ENCODE results near the gene CPN2.

The CPN2 gene

DNA sequence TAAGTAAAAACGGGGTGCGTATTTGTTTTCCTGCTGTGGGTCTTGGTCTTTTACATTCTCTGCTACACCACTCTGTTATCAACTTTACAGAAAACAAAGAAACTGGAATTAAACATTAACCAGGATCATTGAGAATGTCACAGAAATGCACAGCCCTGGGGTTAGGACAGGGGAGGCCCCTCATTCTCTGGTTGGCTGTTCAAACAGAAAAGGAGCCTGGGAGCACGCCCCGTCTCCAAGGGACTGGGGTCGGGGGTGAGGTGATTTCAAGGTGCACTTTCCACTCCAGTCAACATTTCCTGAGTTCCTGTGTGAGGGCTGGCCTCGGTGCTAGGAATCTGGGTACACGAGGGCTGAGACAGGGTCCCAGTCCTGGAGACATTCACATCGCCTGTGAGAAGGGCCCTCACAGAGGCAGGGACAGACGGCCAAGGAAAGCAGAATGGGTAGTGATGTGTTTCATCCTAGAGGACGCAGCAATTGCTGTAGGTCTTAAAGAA is 30.3 kb downstream of the CPN2 start:
- no peak for ATAC-seq
- H3K4me3 Mint-ChIP-seq = no peak overlapping the region

DNA sequence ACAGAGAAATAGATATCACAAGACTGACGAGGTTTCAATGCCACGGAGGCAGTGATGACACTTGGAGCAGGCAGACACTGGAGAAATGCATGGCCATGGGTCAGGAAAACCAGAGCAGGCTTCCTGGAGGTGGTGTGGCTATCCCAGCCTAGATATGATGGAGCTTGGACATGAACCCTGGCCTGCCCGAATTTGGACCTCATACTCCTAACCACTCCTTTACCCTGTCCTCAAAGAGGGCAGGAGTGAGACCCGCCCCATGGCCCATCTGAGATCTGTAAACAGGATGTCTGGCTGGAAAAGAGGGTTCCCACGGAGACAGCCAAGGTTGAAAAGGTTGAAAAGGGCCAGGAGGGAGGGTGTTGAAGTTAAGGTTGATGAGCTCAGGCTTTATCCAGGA is 31.0 kb downstream of the CPN2 start:
- no peak for ATAC-seq
- peaks cover 9% of the 10 kb centered on the region for H3K36me3 Mint-ChIP-seq
- no peak overlapping the region for H3K27ac Mint-ChIP-seq
- peaks cover 27% of the 10 kb centered on the region for H3K27me3 Mint-ChIP-seq
- H3K4me3 Mint-ChIP-seq = no peak overlapping the region
- H3K4me1 Mint-ChIP-seq = peaks cover 3% of the 10 kb centered on the region
- H3K9me3 Mint-ChIP-seq = peaks cover 9% of the 10 kb centered on the region

More for the DNA sequence above, 30.3 kb downstream of the CPN2 start:
- Mint-ChIP-seq H3K4me1 (no peaks in the 10 kb centered on the region), H3K27ac (no peak overlapping the region), H3K9me3 (peaks cover 9% of the 10 kb centered on the region), H3K36me3 (peaks cover 9% of the 10 kb centered on the region), H3K27me3 (peaks cover 23% of the 10 kb centered on the region)

DNA sequence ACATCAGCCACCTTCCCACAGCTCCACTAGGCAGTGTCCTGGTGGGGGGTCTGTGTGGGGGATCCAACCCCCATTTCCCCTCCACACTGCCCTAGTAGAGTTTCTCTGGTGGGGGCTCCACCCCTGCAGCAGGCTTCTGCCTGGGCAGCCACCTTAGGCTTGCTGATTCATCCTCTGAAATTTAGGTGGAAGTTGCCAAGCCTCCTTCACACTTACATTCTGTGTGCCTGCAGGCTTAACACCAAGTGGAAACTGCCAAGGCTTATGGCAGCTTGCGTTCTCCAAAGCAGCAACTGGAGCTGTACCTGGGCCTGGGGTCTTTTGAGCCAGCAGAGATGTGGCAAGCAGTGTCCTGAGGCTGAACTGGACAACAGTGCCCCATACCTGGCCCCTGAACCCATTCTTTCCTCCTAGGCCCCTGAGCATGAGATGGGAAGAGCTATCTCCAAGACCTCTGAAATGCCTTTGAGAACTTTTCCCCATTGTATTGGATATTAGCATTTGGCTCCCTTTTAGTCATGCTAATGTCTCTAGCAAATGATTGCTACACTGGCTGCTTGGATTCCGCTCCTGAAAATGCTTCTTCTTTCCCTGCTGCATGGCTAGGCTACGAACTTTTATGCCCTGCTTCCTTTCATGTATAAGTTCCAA is 32.5 kb downstream of the CPN2 start:
- Mint-ChIP-seq H3K4me1 (peaks cover 7% of the 10 kb centered on the region), H3K27ac (no peak overlapping the region), H3K36me3 (peaks cover 9% of the 10 kb centered on the region), H3K9me3 (peaks cover 9% of the 10 kb centered on the region), H3K27me3 (peaks cover 42% of the 10 kb centered on the region), H3K4me3 (no peak overlapping the region)
- no peak for ATAC-seq

DNA sequence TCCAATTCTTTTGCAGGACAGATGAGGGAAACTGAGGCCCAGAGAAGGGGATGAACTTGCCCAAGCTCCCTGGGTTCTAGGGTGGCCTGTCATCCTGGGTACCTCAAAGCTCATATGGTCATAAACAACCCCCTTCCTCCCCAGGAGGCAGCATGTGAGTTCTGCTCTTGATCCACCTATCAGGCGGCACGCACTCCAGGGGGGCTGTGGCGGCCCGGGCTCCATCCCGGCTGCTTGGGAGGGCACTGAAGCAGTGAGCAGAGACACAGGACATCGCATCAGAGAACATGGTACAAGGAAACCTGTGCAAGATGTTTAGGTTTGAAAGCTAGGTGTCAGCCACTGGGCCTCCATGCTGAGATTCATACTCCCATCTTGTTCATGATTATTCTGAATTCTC is 34.2 kb downstream of the CPN2 start:
- Mint-ChIP-seq H3K36me3 (peaks cover 9% of the 10 kb centered on the region), H3K9me3 (peaks cover 9% of the 10 kb centered on the region), H3K27me3 (peaks cover 44% of the 10 kb centered on the region), H3K4me3 (no peak overlapping the region), H3K27ac (no peak overlapping the region), H3K4me1 (peaks cover 13% of the 10 kb centered on the region)
- ATAC-seq = no peak

DNA sequence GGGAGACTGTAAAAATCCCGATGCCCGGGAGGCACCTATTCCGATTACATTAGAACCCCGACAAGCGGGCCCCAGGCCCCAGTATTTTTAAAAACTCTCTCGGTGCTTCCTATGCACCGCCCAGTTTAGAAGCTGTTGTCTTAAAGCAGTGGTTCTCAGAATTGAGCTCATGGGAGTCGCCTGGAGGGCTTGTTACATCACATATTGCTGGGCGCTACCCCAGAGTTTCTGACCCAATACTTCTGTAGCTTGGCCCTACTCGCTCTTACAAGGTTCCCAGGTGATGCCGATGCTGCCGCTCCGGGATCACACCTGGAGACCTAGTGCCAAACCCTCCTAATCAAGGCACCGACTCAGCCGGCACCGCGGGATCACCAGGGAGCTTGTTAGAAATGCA is 35.2 kb downstream of the CPN2 start:
- peaks cover 13% of the 10 kb centered on the region for H3K4me1 Mint-ChIP-seq
- peak overlapping the region; percentile 49 for H3K4me3 Mint-ChIP-seq
- peaks cover 9% of the 10 kb centered on the region for H3K9me3 Mint-ChIP-seq
- H3K27me3 Mint-ChIP-seq = peaks cover 49% of the 10 kb centered on the region
- peaks cover 9% of the 10 kb centered on the region for H3K36me3 Mint-ChIP-seq
- peak; percentile 49 for ATAC-seq
- no peak overlapping the region for H3K27ac Mint-ChIP-seq

DNA sequence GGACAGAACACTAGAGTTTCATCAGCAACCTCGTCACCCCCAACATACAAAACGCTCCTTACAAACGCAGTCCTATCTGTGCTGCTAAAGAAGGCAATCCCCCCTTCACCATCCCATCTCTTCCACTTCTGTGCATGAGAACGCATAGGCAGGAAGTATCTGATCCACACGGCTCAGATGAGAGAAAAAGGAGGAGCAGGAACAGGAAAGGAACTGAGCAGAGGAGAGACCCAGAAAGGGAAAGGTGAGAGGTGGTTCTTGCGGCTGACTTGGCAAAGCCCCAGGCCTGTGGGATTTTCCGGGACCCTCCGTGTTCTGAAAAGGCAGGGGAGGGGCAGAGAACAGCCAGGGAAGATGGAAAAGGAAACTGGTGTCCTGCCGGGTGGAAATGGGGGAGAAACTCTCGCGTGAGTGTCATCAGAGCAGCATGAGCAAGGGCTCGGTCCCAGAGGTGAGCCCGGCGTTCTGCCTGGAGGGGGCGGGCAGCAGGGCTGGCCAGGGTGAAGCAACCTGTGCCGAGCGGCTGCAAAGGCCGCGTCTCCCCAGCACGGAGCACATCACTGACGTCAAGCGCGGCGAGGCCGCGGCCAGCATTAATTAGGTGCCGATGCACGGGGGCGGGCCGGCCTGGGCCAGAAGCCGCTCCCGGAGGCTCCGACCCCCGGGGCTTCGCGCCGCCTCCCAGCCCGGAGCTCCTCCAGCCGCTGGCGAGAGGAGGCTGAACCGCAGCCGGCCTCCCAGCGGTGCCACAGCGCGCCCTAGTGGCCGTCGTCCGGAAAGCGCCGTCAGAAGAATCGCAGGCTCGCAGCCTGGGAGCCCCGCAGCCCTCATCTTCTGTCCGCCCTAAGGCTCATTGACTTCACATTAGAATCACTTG is 35.8 kb downstream of the CPN2 start:
- peak; percentile 87 for ATAC-seq
- Mint-ChIP-seq H3K4me1 (peaks cover 13% of the 10 kb centered on the region), H3K27me3 (peaks cover 55% of the 10 kb centered on the region), H3K27ac (no peak overlapping the region), H3K9me3 (peaks cover 9% of the 10 kb centered on the region), H3K36me3 (peaks cover 9% of the 10 kb centered on the region), H3K4me3 (peak overlapping the region; percentile 68)

DNA sequence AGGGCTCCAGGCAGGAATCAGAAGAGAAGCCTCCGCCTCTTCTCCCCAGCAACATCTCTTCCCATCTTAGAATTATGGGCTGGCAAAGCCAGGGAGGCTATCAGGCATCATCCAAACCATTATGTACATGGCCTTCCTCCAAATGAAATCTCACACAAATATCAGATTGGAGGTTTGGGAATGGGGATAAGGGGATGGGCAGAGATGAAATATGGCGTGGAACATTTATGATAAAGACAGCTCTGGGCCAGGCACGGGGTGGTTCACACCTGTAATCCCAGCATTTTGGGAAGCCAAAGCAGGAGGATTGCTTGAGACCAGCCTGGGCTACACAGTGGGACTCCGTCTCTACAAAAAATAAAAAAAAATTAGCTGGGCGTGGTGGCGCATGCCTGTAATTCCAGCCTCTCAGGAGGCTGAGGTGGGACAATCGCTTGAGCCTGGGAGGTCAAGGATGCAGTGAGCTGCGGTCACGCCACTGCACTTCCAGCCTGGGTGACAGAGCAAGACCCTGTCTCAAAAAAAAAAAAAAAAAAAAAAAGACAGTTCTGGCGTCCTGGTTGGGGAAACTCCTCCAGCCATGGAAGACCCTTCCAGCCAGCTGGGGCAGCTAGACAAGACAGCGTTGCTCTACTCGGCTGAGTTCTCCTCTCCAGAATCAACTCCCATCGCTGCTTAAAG is 36.6 kb downstream of the CPN2 start:
- H3K4me1 Mint-ChIP-seq = peaks cover 13% of the 10 kb centered on the region
- peaks cover 8% of the 10 kb centered on the region for H3K36me3 Mint-ChIP-seq
- no peak overlapping the region for H3K4me3 Mint-ChIP-seq
- no peak overlapping the region for H3K27ac Mint-ChIP-seq
- no peak for ATAC-seq
- peaks cover 7% of the 10 kb centered on the region for H3K9me3 Mint-ChIP-seq
- H3K27me3 Mint-ChIP-seq = peaks cover 55% of the 10 kb centered on the region

DNA sequence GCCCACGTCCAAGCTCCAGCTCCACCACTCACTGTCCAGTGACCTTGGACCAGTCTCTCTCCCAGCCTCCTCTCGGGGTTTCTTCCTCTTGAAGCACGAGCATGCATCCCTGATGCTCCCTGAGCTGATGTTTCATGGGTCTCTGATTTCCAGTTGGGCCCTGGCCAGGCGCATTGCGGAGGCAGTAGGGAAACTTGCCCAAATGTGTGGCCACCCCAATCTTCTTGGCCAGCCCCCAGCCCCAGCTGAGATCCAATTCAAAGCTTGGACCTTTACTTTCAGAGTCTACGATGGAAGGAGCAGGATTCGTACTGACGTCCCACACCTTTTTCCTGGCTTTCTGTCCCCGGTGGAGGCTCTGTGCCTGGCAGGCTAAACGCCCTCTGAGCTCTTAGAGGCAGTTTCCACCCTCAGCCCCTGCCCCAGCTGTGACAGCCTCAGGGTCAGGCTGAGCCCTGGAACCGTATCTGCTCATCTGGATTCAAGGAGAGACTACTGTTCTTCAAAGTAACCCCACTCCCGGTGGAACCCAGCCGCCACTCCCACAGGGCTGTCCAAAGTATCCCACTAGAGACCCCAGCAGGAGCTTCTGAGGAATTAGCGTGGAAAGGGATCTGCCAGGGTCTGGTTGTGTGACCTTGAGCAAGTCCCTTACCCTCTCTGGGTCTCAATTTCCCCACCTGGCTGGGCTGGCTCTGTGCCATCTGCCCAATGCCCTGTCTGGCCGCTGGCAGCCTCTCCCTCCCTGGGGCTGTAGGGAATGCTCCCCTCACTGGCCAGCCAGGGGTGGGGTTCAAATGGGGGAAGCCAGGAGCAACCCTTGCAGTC is 37.4 kb downstream of the CPN2 start:
- H3K4me1 Mint-ChIP-seq = peaks cover 19% of the 10 kb centered on the region
- no peak for ATAC-seq
- peaks cover under 1% of the 10 kb centered on the region for H3K36me3 Mint-ChIP-seq
- H3K9me3 Mint-ChIP-seq = no peaks in the 10 kb centered on the region
- H3K27me3 Mint-ChIP-seq = peaks cover 55% of the 10 kb centered on the region
- H3K27ac Mint-ChIP-seq = no peak overlapping the region
- H3K4me3 Mint-ChIP-seq = no peak overlapping the region

DNA sequence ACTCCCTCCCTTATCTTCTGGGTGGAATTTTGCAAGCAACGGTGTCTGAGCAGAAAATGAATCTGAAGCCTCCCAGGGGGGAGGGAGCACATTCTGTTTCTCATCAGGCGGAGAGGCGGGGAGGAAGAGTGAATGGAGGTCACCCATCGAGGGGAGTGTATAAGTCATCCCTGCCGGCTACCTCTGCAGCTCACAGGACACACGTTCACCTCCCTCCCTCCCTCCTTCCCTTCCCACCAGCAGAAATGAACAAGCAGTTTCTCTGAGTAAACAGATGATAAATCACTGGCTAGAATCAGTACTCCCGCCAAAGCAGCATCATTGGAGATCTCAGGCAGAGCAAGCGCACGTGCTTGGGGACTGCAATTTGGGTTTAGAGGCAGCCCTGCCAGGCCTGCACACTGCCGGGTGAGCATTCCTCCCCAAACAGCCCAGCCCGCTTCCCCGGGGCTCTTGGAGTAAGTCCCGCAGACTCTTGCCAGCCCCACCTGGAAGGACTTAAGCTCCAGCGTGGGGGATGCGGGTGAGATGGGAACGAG is 38.3 kb downstream of the CPN2 start:
- Mint-ChIP-seq H3K4me1 (peaks cover 25% of the 10 kb centered on the region), H3K36me3 (no peaks in the 10 kb centered on the region), H3K27me3 (peaks cover 55% of the 10 kb centered on the region), H3K27ac (no peak overlapping the region), H3K9me3 (no peaks in the 10 kb centered on the region), H3K4me3 (no peak overlapping the region)
- no peak for ATAC-seq

DNA sequence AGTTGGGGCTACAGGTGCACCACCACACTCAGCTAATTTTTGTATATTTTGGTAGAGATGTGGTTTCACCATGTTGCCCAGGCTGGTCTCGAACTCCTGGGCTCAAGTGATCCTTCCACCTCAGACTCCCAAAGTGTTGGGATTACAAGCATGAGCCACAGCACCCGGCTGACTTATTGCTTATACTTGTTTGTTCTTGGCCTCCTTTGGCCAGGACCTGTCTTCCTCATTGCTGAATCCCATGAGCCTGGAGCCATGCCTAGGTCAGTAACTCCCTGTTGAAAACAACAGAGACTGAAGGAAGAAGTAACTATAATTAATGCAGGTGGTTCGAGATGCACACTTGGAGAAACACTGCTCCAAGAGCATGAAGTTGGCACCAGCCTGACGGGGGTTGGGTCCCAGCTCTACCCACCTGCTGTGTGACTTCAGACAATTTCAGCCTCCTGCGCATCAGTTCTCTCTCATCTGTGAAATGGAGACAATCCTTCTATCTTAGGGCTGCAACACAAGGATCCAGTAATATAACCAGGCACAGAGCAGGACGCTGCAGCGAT is 38.9 kb downstream of the CPN2 start:
- H3K27ac Mint-ChIP-seq = no peak overlapping the region
- H3K4me3 Mint-ChIP-seq = no peak overlapping the region
- peaks cover 55% of the 10 kb centered on the region for H3K27me3 Mint-ChIP-seq
- H3K9me3 Mint-ChIP-seq = no peaks in the 10 kb centered on the region
- H3K36me3 Mint-ChIP-seq = no peaks in the 10 kb centered on the region
- ATAC-seq = no peak
- H3K4me1 Mint-ChIP-seq = peaks cover 30% of the 10 kb centered on the region

DNA sequence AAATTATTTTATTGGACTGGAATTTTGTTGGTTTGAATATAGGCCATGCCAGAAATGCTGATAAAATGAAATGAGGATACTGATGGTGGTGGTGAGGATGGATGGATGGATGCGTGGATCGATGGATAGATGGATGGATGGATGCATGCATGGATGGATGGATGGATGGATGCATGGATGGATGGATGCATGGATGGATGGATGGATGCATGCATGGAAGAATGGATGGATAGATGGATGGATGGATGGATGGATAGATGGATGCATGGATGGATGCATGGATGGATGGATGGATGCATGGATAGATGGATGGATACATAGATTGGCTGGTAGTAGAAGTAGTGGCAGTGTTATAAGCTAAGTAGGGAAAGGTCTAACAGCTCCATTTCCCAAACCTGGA is 40.1 kb downstream of the CPN2 start:
- peaks cover 43% of the 10 kb centered on the region for H3K4me1 Mint-ChIP-seq
- H3K4me3 Mint-ChIP-seq = no peak overlapping the region
- no peaks in the 10 kb centered on the region for H3K9me3 Mint-ChIP-seq
- no peak overlapping the region for H3K27ac Mint-ChIP-seq
- no peaks in the 10 kb centered on the region for H3K36me3 Mint-ChIP-seq
- no peak for ATAC-seq
- H3K27me3 Mint-ChIP-seq = peaks cover 45% of the 10 kb centered on the region

DNA sequence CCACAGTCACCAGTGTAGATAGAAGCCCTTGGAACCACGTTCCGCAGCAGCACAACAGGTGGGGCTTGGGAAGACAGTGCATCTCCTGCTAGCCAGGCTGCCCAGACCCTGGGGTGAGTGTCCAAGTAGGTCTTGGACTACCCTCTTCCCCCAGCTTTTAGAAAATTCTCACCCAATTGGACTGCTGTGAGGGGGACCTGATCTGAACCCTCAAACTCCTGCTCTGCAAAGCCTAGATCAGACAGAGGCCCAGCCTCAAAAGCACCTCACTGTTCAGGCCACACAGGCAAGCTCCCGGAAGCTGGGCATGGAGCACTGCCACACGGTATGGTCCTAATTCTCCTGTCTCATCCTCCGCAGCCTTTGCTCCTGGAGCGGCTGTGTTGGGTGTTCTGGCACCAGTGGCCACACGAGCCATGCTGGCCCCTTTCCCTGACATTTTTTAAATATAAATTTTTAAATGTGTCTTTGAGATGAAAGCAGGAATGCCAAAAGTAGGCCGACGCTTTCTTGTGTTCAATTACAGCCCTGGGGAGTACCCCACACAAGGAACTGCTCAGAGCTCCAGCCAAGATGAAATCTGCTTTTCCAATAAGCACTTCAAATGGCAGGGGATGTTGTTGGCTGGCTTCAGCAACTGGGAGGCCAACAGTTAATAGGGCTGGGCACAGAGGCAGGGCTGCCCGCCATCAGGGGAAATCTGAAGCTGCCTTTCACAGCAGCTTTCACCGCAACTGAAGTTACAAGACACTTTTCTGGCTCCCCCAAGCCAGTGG is 40.9 kb downstream of the CPN2 start:
- ATAC-seq = no peak
- H3K4me1 Mint-ChIP-seq = peaks cover 49% of the 10 kb centered on the region
- H3K4me3 Mint-ChIP-seq = no peak overlapping the region
- peaks cover 42% of the 10 kb centered on the region for H3K27me3 Mint-ChIP-seq
- H3K9me3 Mint-ChIP-seq = no peaks in the 10 kb centered on the region
- H3K36me3 Mint-ChIP-seq = no peaks in the 10 kb centered on the region
- no peak overlapping the region for H3K27ac Mint-ChIP-seq

DNA sequence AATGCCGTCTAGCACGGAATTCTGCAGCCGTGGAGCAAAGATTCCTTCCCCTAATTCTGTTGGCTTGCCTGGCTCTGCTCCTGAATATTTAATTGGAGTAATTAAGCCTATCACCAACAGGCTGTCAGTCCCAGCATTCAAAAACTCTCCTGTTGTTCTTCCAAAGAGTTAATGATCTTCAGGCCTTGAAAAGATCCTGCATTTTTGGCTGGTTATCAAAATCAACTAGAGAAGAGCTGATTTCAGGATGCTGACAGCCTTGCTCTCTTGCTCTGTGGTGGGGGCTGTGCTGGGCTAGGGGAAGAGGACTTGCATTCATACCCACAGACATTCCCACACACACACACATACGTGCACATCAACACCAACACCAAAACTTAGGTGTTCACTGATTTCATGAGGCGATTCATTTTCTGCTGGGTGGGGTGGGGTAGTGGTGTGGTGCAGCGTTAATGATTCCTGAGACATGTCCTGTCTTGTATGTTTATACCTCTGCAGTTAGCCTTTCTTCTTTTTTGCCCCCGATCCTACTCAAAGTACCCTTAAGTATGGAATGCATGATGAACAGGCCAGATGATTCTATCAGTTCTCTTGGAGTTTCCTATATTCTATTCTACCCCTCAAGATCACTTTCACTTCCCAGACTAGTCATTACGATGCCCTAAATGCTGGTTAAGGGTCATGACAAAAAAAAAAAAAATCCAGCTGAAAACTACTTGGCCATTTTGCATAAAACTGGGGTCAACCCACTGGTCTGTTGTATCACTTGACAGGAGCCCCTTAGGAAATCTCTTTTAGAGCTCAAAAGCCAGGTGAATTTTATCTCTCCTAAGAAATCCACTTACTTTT is 42.3 kb downstream of the CPN2 start:
- Mint-ChIP-seq H3K4me1 (peaks cover 51% of the 10 kb centered on the region), H3K27ac (no peak overlapping the region), H3K9me3 (no peaks in the 10 kb centered on the region), H3K36me3 (no peaks in the 10 kb centered on the region), H3K4me3 (no peak overlapping the region), H3K27me3 (peaks cover 28% of the 10 kb centered on the region)
- no peak for ATAC-seq
